ENCODE results near the gene C1QL3. TPM values are rescaled to one million over a fixed set of nuclear protein-coding genes. Genes with fewer than 3 reads are reported as not detected.

C1QL3 gene
- total and polyA plus RNA-seq, 10 of the 15 experiments (the other 5 are each of a cell fraction or from before 2014, with no cell fraction given) = 0.03 to 1.2 (median 0.50) TPM

DNA sequence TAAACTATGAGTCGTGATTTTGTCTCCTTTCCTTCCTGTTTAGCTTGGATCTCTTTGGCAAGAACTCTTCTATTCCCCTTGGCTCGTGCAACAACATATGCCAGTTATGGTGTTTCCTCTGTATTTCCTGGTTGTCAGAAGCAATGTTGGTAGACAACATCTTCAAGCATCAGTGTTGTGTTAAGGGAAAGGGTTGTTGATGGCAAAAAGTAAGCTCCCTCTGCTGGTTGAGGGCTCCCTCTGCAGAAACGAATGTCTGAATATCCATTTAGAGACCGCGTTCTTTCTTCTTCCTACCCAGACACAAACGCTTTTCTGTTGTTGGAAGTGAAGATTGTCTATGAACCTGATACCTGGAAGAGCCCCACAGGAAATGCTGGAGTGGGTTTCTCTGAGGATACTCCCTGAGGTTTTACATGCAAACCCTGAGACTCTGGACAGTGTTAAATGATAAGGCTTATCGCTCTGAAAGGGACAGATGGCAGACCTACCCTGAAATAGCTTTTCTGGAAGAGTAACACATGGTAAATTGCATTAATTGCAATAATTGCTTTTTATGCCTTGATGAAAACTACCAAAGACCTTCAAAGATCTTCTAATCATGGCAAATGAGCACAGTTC is 23.5 kb upstream of the C1QL3 start (continued):
- TF ChIP-seq, protein P1, sequence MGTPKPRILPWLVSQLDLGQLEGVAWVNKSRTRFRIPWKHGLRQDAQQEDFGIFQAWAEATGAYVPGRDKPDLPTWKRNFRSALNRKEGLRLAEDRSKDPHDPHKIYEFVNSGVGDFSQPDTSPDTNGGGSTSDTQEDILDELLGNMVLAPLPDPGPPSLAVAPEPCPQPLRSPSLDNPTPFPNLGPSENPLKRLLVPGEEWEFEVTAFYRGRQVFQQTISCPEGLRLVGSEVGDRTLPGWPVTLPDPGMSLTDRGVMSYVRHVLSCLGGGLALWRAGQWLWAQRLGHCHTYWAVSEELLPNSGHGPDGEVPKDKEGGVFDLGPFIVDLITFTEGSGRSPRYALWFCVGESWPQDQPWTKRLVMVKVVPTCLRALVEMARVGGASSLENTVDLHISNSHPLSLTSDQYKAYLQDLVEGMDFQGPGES (IDR thresholded peaks at IDR 0.05) = no peak
- TF ChIP-seq, protein P2, sequence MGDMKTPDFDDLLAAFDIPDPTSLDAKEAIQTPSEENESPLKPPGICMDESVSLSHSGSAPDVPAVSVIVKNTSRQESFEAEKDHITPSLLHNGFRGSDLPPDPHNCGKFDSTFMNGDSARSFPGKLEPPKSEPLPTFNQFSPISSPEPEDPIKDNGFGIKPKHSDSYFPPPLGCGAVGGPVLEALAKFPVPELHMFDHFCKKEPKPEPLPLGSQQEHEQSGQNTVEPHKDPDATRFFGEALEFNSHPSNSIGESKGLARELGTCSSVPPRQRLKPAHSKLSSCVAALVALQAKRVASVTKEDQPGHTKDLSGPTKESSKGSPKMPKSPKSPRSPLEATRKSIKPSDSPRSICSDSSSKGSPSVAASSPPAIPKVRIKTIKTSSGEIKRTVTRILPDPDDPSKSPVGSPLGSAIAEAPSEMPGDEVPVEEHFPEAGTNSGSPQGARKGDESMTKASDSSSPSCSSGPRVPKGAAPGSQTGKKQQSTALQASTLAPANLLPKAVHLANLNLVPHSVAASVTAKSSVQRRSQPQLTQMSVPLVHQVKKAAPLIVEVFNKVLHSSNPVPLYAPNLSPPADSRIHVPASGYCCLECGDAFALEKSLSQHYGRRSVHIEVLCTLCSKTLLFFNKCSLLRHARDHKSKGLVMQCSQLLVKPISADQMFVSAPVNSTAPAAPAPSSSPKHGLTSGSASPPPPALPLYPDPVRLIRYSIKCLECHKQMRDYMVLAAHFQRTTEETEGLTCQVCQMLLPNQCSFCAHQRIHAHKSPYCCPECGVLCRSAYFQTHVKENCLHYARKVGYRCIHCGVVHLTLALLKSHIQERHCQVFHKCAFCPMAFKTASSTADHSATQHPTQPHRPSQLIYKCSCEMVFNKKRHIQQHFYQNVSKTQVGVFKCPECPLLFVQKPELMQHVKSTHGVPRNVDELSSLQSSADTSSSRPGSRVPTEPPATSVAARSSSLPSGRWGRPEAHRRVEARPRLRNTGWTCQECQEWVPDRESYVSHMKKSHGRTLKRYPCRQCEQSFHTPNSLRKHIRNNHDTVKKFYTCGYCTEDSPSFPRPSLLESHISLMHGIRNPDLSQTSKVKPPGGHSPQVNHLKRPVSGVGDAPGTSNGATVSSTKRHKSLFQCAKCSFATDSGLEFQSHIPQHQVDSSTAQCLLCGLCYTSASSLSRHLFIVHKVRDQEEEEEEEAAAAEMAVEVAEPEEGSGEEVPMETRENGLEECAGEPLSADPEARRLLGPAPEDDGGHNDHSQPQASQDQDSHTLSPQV (IDR thresholded peaks at IDR 0.05) = no peak
- TF ChIP-seq BCL11A (IDR thresholded peaks at IDR 0.05; ENCODE audit: low read depth, low read length) = no peak

DNA sequence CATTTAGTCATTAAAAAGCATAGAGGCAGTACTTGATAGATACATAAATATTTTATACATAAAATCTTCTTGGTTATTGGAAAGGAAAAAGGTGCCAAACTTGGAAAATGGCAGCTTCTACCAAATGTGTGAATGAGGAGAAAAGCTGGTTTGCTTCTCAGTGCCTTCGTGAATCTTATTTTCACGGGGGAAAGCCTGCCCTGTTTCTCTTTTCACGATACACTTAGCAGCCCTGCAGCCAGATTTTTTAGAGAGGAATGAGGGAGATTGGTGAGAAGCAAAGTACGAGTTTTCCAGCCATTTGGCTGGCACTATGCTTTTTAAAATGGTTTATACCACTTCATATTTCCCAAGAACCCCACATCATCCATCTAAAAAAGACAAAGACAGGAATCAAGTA is 22.9 kb upstream of the C1QL3 start:
- Histone ChIP-seq H3K4me2 (ENCODE audit: control insufficient read depth, insufficient read depth) (no peak overlapping the region), H4K20me1 (ENCODE audit: control insufficient read depth, insufficient read depth) (no peaks in the 10 kb centered on the region), H3K9ac (ENCODE audit: control insufficient read depth, insufficient read depth, low read length) (no peak overlapping the region), H2AFZ (ENCODE audit: control insufficient read depth, low read depth, low read length) (no peak overlapping the region), H3K36me3 (ENCODE audit: control insufficient read depth in 2 of 2, insufficient read depth in 2 of 2, low read length in 1 of 2) (no peaks in the 10 kb centered on the region), H3K9me3 (replicated peaks; ENCODE audit: control insufficient read depth, insufficient read depth, low read length) (no peaks in the 10 kb centered on the region), H3K79me2 (ENCODE audit: control insufficient read depth, insufficient read depth, low read length) (no peaks in the 10 kb centered on the region), H3K4me3 (no peak overlapping the region), H3K4me1 (ENCODE audit: control insufficient read depth, insufficient read depth, low read length) (no peaks in the 10 kb centered on the region), H3K27ac (ENCODE audit: control insufficient read depth, insufficient read depth) (no peak overlapping the region), H3K27me3 (replicated peaks in 1 of 2; ENCODE audit: control insufficient read depth in 2 of 2, insufficient read depth in 2 of 2, low read length in 1 of 2) (peaks cover 0 to 3% of the 10 kb centered on the region in 2 experiments; a peak in 1 of 4 replicates)
- BruUV-seq (replicated peaks) = no TSS peak
- WGBS (ENCODE audit: insufficient coverage, insufficient replicate concordance, low lambda C conversion rate, missing lambda C conversion rate) = 83% methylated on average over 4 of the region's 4 CpGs
- intact Hi-C loops (cut with micrococcal nuclease; ENCODE audit: unreplicated experiment) (no loop called here), in situ Hi-C loops (cut with MboI) (loop anchor here (10.0 kb wide), 1 partner anchor 650 kb away; no protein-coding TSS in a partner anchor)
- ChIA-PET POLR2A (no interaction called here), CTCF (interaction anchor here (0.5 to 2.8 kb wide), 17 partner anchors 8 to 667 kb away, joined by 3 to 15 read pairs (median 4); no protein-coding TSS in a partner anchor), SMC1A (ENCODE audit: uncharacterized antibody, unreplicated experiment) (interaction anchor here (0.6 to 1.9 kb wide), 8 partner anchors 26 to 642 kb away, joined by 3 to 9 read pairs (median 3); no protein-coding TSS in a partner anchor), RAD21 (ENCODE audit: unreplicated experiment) (interaction anchor here (0.6 to 1.2 kb wide), 4 partner anchors 32 to 643 kb away, joined by 3 to 4 read pairs (median 4); no protein-coding TSS in a partner anchor)
- no peak for DNase-seq (ENCODE audit: low read depth, low spot score)
- no peak for FAIRE-seq
- ATAC-seq = no peak
- TF ChIP-seq HCFC1 (IDR thresholded peaks at IDR 0.05; ENCODE audit: low read length) (no peak), JUNB (IDR thresholded peaks at IDR 0.05) (no peak), ATF7 (IDR thresholded peaks at IDR 0.05; ENCODE audit: low read depth) (no peak), NR2F1 (conservative IDR thresholded peaks at IDR 0.05) (no peak), HDGF (IDR thresholded peaks at IDR 0.05) (no peak), SIX5 (IDR thresholded peaks at IDR 0.05; ENCODE audit: low read depth, low read length, severe bottlenecking) (no peak)
- TF ChIP-seq, protein P3, sequence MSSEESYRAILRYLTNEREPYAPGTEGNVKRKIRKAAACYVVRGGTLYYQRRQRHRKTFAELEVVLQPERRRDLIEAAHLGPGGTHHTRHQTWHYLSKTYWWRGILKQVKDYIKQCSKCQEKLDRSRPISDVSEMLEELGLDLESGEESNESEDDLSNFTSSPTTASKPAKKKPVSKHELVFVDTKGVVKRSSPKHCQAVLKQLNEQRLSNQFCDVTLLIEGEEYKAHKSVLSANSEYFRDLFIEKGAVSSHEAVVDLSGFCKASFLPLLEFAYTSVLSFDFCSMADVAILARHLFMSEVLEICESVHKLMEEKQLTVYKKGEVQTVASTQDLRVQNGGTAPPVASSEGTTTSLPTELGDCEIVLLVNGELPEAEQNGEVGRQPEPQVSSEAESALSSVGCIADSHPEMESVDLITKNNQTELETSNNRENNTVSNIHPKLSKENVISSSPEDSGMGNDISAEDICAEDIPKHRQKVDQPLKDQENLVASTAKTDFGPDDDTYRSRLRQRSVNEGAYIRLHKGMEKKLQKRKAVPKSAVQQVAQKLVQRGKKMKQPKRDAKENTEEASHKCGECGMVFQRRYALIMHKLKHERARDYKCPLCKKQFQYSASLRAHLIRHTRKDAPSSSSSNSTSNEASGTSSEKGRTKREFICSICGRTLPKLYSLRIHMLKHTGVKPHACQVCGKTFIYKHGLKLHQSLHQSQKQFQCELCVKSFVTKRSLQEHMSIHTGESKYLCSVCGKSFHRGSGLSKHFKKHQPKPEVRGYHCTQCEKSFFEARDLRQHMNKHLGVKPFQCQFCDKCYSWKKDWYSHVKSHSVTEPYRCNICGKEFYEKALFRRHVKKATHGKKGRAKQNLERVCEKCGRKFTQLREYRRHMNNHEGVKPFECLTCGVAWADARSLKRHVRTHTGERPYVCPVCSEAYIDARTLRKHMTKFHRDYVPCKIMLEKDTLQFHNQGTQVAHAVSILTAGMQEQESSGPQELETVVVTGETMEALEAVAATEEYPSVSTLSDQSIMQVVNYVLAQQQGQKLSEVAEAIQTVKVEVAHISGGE (CRISPR knock-in tag; IDR thresholded peaks at IDR 0.05) = no peak
- TF ChIP-seq, protein P4, sequence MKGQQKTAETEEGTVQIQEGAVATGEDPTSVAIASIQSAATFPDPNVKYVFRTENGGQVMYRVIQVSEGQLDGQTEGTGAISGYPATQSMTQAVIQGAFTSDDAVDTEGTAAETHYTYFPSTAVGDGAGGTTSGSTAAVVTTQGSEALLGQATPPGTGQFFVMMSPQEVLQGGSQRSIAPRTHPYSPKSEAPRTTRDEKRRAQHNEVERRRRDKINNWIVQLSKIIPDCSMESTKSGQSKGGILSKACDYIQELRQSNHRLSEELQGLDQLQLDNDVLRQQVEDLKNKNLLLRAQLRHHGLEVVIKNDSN (IDR thresholded peaks at IDR 0.05; ENCODE audit: borderline replicate concordance, extremely low read length, insufficient read depth, low read depth, low read length) = no peak
- TF ChIP-seq, protein P5, sequence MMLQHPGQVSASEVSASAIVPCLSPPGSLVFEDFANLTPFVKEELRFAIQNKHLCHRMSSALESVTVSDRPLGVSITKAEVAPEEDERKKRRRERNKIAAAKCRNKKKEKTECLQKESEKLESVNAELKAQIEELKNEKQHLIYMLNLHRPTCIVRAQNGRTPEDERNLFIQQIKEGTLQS (IDR thresholded peaks at IDR 0.05; ENCODE audit: borderline replicate concordance, extremely low read depth, low read depth, low read length) = no peak

Data from GM12878 (cell line).